GDM1 (cell line): ENCODE data around the gene TNFAIP3.
"Not testable (repeated sequence)": the region's sequence is repeated elsewhere in the genome, so short reads cannot be mapped to it uniquely, and the experiment has no call there.

ENCODE experiments used
- DNase-seq: peaks from one replicate; lab custom pipeline; 2025; lab: John Stamatoyannopoulos, UW

TNFAIP3 gene

GRCh38 chr6:137878486-137879285 lies 11.6 kb downstream of the TNFAIP3 start:
- no peak for DNase-seq

- DNase-seq, result no peak
These were observed 12.2 kb downstream of the TNFAIP3 start for GRCh38 chr6:137879299-137879698.

- no peak for DNase-seq
These were observed 13.1 kb downstream of the TNFAIP3 start for GRCh38 chr6:137879885-137880745.

GRCh38 chr6:137880746-137881521 lies 13.9 kb downstream of the TNFAIP3 start:
- no peak for DNase-seq

- DNase-seq, result no peak
These were observed 14.4 kb downstream of the TNFAIP3 start for GRCh38 chr6:137881522-137881886.

- DNase-seq, result peak; percentile 33
These were observed 15.3 kb downstream of the TNFAIP3 start for GRCh38 chr6:137882225-137882961.

GRCh38 chr6:137883400-137884148 lies 16.5 kb downstream of the TNFAIP3 start:
- DNase-seq, result no peak

- no peak for DNase-seq
These were observed 17.3 kb downstream of the TNFAIP3 start for GRCh38 chr6:137884149-137884909.

GRCh38 chr6:137884910-137885229 lies 17.8 kb downstream of the TNFAIP3 start:
- DNase-seq, result not testable (repeated sequence)

- not testable (repeated sequence) for DNase-seq
These were observed 19.2 kb downstream of the TNFAIP3 start for GRCh38 chr6:137886226-137886625.

GRCh38 chr6:137890983-137891537 lies 24.0 kb downstream of the TNFAIP3 start:
- no peak for DNase-seq

GRCh38 chr6:137892271-137892708 lies 25.2 kb downstream of the TNFAIP3 start:
- no peak for DNase-seq

GRCh38 chr6:137893181-137893580 lies 26.1 kb downstream of the TNFAIP3 start:
- DNase-seq, result no peak

GRCh38 chr6:137893726-137894125 lies 26.7 kb downstream of the TNFAIP3 start:
- no peak for DNase-seq

- not testable (repeated sequence) for DNase-seq
These were observed 27.3 kb downstream of the TNFAIP3 start for GRCh38 chr6:137894378-137894777.

GRCh38 chr6:137894779-137895385 lies 27.8 kb downstream of the TNFAIP3 start:
- DNase-seq, result no peak

GRCh38 chr6:137896647-137897046 lies 29.6 kb downstream of the TNFAIP3 start:
- no peak for DNase-seq

- DNase-seq, result no peak
These were observed 33.8 kb downstream of the TNFAIP3 start for GRCh38 chr6:137900815-137901214.

- no peak for DNase-seq
These were observed 34.4 kb downstream of the TNFAIP3 start for GRCh38 chr6:137901454-137901853.
